HG03060 (cell line): ENCODE data around the gene EFR3B.
"Not testable (repeated sequence)": the region's sequence is repeated elsewhere in the genome, so short reads cannot be mapped to it uniquely, and the experiment has no call there.

Experiments used
- ATAC-seq: cut with Tn5 transposase; IDR thresholded peaks from one replicate; pipeline ENCODE4 v1.9.1; 2021; ENCODE audit warnings: low read depth, moderate number of reproducible peaks; ENCODE audit not compliant: unreplicated experiment

EFR3B gene

DNA sequence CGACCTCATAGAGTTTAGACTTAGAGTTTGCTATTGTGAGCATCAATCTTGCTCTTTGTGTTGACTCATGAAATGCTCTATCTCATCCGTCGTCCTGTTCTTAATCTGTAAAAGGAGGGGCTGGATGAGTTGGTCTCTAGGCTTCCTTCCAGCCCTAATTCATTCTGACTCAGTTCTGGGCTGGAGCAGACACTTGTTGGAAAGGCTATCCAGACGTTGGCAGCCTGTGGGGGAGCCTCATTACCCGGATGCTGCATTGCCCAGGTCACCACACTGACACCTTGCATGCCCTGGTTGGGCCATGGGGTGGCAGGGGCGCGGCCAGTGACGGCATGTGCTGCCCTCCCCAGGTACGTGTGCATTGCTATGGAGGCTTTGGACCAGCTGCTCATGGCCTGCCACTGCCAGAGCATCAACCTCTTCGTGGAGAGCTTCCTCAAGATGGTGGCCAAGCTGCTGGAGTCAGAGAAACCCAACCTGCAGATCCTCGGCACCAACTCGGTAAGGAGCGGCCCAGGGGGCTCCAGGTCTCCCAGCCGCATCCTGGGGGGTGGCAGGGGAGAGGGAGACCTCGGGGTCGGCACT, 61.5 kb downstream of the EFR3B start:
- ATAC-seq, result no peak

- ATAC-seq, result no peak
Measured at GRCh38 chr2:25104736-25105135, 62.9 kb downstream of the EFR3B start.

GRCh38 chr2:25105336-25106085, 63.6 kb downstream of the EFR3B start:
- ATAC-seq, result no peak

DNA sequence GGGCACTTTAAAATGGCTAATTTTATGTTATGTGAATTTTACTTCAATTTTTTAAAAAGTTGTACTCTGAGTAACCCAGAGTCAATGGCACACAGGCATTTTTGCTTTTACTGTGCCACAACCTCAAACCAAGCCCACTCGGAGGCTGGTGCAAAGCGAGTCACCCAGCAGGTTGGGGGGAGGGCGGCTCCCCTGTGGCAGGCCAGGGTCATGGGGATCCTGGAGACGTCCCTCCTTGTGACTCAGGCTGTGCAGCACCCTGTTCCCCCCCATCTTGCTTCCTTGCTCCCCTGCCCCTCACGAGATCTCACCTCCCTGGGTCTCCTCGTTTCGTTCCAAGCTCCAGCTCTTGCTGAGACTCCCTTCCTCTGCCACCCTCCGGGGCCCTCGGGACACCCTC, 67.9 kb downstream of the EFR3B start:
- ATAC-seq, result no peak

DNA sequence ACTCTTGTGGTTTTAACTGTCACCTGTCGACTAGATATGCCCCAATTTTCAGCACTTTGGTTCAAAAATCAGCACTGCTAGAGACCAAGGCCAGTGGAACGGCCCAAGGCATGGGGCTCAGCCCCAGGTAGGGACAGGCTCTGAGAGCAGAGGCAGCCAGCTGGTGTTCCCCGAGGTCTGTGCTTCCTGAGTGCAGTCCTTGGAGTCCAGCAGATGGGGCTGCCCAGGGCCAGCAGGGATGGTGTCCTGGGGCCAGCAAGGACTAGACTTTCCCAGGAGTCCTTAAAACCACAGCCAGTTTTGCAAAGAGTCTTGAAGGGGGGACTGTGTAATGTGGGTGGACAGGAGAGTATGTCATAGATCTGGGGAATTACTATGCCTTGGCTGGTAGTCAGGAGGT, 70.2 kb downstream of the EFR3B start:
- ATAC-seq, result no peak

DNA sequence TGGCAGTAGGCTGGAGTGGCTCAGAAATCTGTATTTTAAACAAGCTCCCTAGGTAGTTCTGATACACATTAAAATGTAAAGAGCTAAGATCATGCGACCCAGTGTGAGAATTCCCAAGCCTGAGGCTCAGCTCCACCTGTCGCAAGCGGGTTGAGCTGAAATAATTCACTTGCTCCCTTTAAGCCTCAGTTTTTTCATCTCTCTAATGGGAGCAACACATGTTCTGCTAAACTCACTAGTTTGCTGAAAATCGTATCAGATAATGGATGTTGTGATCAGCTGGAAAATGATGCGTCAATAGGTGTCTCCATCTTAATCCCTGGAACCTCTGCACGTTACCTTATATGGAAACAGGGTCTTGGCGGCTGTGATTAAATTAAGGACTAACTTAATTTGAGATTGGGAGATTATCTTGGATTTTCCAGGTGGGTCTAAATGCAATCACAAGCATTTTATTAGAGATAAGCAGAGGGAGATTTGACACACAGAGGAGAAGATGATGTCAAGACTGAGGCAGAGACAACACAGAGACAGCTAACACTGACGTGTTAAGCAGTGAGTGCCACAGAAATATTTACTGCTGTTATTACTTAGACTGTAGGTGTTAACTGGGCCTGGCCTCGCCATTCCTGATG, 73.5 kb downstream of the EFR3B start:
- no peak for ATAC-seq

- no peak for ATAC-seq
Measured at GRCh38 chr2:25115902-25116301, 74.0 kb downstream of the EFR3B start.

DNA sequence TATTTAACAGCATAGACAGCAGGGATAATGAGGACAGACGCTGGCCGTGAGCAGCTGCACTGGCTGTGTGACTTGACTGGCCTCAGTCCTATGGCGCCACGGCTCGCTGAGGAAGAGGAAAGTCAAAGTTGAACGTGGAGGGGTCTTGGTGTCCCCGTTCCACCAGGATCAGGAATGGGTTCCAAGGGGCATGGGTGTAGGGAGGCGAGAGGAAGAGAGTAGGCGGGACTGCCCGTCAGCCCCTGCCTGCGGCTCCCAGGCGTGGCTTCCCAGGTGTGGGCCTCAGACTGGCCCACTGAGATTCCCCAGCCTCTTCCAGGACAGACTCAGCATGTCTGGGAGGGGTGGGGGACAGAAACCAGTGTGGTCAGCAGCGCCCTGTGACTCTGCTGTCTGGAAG, 75.1 kb downstream of the EFR3B start:
- no peak for ATAC-seq

- ATAC-seq, result no peak
Measured at GRCh38 chr2:25119263-25119662, 77.4 kb downstream of the EFR3B start.

DNA sequence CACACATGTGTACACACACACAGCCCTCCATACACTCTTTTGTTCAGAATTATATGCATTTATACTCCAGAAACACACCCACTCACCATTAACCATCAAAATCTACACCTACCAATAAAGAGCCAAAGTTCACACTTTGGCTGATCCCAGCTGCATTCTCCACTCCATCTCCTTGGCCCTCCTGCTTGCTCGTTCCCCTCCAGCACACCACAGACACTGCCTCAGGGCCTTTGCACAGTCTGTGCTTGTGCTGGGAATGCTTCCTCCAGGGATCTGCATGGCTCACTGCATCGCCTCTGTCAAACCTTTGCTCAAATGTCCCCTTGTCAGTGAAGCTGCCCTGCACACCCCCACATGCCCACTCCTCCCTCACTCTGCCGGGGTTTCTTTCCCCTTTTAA, 80.5 kb downstream of the EFR3B start:
- no peak for ATAC-seq

- ATAC-seq, result no peak
Measured at GRCh38 chr2:25123682-25124081, 81.8 kb downstream of the EFR3B start.

DNA sequence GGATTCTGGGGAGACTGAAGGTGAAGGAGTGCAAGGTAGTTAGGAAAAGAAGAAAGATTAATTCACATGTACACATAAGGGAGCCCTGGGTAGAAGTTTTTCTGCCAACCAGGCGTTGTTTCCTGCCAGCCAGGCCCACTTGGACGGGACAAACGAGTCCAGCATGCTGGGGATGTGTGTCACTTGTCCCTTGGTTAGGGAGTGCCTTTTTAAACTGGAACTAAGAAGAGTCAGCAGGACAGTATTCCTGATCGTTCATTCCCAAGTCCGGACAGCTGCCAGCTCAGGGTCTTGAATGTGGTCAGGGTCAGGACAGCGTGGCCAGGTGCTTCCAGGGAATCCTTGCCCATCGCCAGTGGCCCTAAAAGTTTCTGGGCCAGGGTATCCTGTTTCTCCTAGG, 83.3 kb downstream of the EFR3B start:
- ATAC-seq, result no peak

- no peak for ATAC-seq
Measured at GRCh38 chr2:25125976-25126375, 84.1 kb downstream of the EFR3B start.

DNA sequence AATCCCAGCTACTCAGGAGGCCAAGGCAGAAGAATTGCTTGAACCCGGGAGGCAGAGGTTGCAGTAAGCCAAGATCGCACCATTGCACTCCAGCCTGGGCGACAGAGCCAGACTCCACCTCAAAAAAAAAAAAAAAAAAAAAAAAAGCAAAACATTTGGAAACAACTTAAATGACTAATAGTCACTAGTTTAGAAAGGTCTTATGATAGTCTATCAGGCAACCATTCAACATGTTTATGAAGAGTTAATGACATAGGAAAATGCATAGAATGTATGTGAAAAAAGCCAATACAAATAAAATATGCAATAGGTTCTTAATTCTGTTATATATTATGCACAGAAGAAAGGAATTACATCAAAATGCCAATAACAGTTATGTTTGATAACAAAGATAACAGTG, 85.2 kb downstream of the EFR3B start:
- not testable (repeated sequence) for ATAC-seq

- ATAC-seq, result no peak
Measured at GRCh38 chr2:25127646-25128045, 85.8 kb downstream of the EFR3B start.

DNA sequence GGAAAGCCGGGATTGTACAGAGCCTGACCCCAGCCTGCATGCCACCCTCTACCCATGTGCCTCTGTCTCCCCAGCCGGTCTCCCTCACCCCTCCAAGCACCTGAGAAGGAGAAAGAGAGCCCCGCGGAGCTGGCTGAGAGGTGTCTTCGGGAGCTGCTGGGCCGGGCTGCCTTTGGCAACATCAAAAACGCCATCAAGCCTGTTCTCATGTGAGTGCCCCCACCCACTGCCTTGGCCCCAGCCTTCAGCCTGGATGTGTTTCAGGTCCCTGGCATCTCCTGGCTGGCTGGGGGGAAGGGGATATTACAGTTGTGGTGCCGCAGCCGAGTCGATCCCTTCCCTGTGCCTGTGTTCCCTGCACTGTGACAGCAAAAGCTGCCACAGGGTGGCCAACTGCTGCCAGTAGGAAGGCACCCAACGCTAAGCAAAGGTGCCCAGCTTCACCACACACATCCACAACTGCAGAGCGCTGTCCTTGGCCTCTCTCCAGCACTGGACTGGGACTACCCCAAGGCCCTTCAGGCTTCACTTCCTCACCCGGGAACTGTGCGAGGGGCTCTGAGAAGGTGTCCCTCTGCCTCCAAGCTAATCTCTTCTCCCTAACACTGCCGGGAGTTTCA, 88.1 kb downstream of the EFR3B start:
- no peak for ATAC-seq

DNA sequence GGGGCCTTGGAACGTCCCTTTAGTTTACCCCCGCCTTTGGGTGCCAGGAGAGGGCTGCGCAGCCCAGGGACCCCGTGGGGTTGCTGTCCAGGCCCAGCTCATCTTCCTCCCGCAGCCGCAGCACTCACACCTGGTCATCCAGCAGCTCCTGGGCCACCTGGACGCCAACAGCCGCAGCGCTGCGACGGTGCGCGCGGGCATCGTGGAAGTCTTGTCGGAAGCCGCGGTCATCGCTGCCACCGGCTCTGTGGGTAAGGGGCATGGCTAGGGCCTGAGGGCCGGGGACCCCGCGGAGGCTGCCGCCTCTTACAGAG, 89.3 kb downstream of the EFR3B start:
- no peak for ATAC-seq

- no peak for ATAC-seq
Measured at GRCh38 chr2:25131567-25132298, 89.9 kb downstream of the EFR3B start.

DNA sequence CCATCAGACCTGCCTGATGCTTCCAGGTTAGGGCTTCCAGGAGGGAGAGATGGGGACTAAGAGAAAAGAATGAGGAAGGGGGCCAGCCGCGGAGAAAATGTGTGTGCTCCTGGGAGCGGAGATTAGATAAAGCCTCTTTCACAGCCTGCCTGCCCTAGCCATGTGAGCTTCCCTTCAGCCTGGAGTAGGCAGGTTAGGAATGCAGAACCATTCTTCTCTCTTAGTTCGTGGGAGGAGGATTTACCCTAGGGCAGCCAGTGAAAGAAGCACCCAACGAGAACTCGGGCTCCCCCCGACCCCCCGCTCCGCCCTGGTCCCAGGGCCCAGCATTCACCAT, 90.4 kb downstream of the EFR3B start:
- ATAC-seq, result no peak

GRCh38 chr2:25132693-25133092, 90.8 kb downstream of the EFR3B start:
- ATAC-seq, result no peak

- not testable (repeated sequence) for ATAC-seq
Measured at GRCh38 chr2:25140535-25140934, 98.7 kb downstream of the EFR3B start.
